ENCODE measurements around the gene ADGRV1.

DNA sequence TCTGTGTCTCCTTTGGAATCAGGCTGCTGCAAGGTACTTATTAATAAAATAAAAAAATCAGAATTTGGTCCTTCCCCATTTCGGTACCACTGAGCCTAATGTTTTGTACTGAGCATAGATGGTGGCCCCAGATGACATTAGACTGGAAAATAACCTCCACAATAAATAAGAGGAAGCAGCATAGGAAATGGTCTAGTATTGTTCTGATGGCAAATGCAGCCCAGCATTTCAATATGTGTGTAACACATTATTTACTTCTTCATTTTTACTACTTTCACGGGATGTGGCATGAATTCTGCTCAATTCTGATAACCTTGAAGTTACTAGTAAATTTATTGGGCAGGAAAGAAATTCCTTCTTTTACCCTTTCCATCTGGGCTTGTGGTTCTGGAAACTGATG is 295.6 kb downstream of the ADGRV1 start:
- TF ChIP-seq EZH2 (IDR thresholded peaks at IDR 0.05; ENCODE audit: borderline replicate concordance, low read depth, low read length) (no peak), CHD4 (IDR thresholded peaks at IDR 0.05; ENCODE audit: insufficient read depth, insufficient replicate concordance, low read depth, low read length, poor library complexity, severe bottlenecking) (no peak), POLR2A (conservative IDR thresholded peaks at IDR 0.05) (no peak), JUND (IDR thresholded peaks at IDR 0.05; ENCODE audit: borderline replicate concordance, low read depth, low read length) (no peak), JUND (tag; IDR thresholded peaks at IDR 0.05; ENCODE audit: borderline replicate concordance, low read depth, low read length) (no peak), ZBED1 (IDR thresholded peaks at IDR 0.05) (no peak), TAF1 (IDR thresholded peaks at IDR 0.05; ENCODE audit: control insufficient read depth, extremely low read depth, insufficient read depth, low read length, severe bottlenecking) (no peak), SIX5 (IDR thresholded peaks at IDR 0.05; ENCODE audit: borderline replicate concordance in 1 of 2, insufficient read depth in 1 of 2, low read depth in 1 of 2, low read length in 2 of 2) (no peak)
- TF ChIP-seq, protein P1, sequence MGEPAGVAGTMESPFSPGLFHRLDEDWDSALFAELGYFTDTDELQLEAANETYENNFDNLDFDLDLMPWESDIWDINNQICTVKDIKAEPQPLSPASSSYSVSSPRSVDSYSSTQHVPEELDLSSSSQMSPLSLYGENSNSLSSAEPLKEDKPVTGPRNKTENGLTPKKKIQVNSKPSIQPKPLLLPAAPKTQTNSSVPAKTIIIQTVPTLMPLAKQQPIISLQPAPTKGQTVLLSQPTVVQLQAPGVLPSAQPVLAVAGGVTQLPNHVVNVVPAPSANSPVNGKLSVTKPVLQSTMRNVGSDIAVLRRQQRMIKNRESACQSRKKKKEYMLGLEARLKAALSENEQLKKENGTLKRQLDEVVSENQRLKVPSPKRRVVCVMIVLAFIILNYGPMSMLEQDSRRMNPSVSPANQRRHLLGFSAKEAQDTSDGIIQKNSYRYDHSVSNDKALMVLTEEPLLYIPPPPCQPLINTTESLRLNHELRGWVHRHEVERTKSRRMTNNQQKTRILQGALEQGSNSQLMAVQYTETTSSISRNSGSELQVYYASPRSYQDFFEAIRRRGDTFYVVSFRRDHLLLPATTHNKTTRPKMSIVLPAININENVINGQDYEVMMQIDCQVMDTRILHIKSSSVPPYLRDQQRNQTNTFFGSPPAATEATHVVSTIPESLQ (CRISPR knock-in tag; IDR thresholded peaks at IDR 0.05): no peak

All from K562 (cell line).